HT1080 (cell line): ENCODE measurements around the gene SSH3. TPM values are rescaled to one million over a fixed set of nuclear protein-coding genes. Genes with fewer than 3 reads are reported as not detected.

Experiments used
- DNase-seq: peaks from one replicate; pipeline ENCODE4 v3.0.0-alpha.2; 2015; ENCODE audit warnings: low read depth
- small RNA-seq: library from RNA; depleted of rRNA; stranded (forward); fragments of <200 nt; gene quantifications from one replicate; pipeline ENCODE3, GENCODE V24; 2014
- total RNA-seq: library from RNA; depleted of rRNA; stranded (reverse); fragments of >200 nt; shearing (Covaris generic); gene quantifications from 2 replicates; pipeline ENCODE4 v1.2.3, GENCODE V29; 2014; rRNA removed

The SSH3 gene
- total RNA-seq, 1 experiment from 2014 or later = 2.9 TPM

DNA sequence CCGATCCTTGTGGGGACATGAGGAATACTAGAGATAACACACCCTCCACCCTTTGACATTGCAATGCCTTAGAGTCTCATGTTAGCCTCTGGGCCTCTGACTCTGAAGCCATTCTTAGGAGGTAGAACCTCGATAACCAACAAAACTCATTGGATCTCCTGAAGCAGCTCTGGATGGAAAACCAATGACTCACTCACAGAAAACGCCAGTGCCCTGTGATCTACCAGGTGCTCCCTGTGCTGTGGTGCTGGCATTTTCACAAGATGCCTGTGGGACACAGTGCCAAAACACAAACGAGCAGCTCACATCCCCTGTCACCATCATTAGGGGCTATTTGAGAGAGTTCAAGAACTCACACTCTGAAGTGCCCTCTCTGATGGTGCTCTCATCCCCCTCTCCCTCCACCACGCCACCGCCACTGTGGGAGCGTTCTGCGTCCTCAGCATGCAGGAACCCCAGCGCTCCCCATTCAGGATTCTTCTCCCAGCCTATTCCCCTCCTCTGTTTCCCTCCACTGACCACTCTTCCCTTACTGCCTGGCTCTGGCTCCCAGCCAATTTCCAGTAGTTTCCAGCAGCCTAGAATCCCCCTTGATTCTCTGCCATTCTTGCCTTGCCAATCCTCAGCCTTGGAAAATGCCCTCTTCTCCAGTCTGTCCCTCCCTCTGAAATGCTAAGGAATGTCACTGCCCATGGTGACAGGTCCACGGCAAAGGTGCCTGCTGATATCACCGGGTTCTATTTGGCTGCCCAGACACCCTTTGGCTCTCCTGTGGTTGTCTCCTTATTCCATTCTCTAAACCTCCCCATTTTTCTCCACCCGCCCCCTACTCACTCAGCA, 54.7 kb downstream of the SSH3 start:
- DNase-seq = peak; percentile 70

Small RNA genes lying within 50 kb of the gene (small RNA-seq; reads per million reads assigned to genes)
- not detected for gene RN7SKP239

Other genes with a start within 250 kb of the SSH3 start
- not detected in 2 replicates for gene RHOD, start 246.7 kb upstream of the SSH3 start, total RNA-seq
- gene KDM2A, start 184.3 kb upstream of the SSH3 start, total RNA-seq = 18.9 and 25.6 TPM in 2 replicates
- gene GRK2, start 37.1 kb upstream of the SSH3 start, total RNA-seq = 42.6 and 51.5 TPM in 2 replicates
- gene ANKRD13D, start 14.2 kb upstream of the SSH3 start, total RNA-seq = 26.5 and 27.6 TPM in 2 replicates
- 34.5 and 39.4 TPM in 2 replicates for gene POLD4, start 50.0 kb downstream of the SSH3 start, total RNA-seq
- 7.5 and 9.3 TPM in 2 replicates for gene CLCF1, start 70.1 kb downstream of the SSH3 start, total RNA-seq
- 6.5 and 11.7 TPM in 2 replicates for gene RAD9A, start 88.5 kb downstream of the SSH3 start, total RNA-seq
- gene PPP1CA, start 98.3 kb downstream of the SSH3 start, total RNA-seq = 324 and 339 TPM in 2 replicates
- gene TBC1D10C, start 100.6 kb downstream of the SSH3 start, total RNA-seq = 0.05 TPM in 1 of 2 replicates, not detected in the other
- gene CARNS1, start 112.1 kb downstream of the SSH3 start, total RNA-seq = 0.13 TPM in 1 of 2 replicates, not detected in the other
- gene RPS6KB2, start 125.0 kb downstream of the SSH3 start, total RNA-seq = 49.0 and 52.7 TPM in 2 replicates
- 0.60 TPM in 1 of 2 replicates, not detected in the other for gene PTPRCAP, start 134.2 kb downstream of the SSH3 start, total RNA-seq
- 113 and 151 TPM in 2 replicates for gene CORO1B, start 139.9 kb downstream of the SSH3 start, total RNA-seq
- gene GPR152, start 149.2 kb downstream of the SSH3 start, total RNA-seq = not detected in 2 replicates
- gene CABP4, start 151.8 kb downstream of the SSH3 start, total RNA-seq = not detected in 2 replicates
- gene TMEM134, start 165.7 kb downstream of the SSH3 start, total RNA-seq = 3.3 and 6.9 TPM in 2 replicates
- gene AIP, start 179.5 kb downstream of the SSH3 start, total RNA-seq = 81.5 and 91.2 TPM in 2 replicates
- 0.13 and 0.90 TPM in 2 replicates for gene PITPNM1, start 201.8 kb downstream of the SSH3 start, total RNA-seq
- 20.0 and 24.7 TPM in 2 replicates for gene CDK2AP2, start 204.6 kb downstream of the SSH3 start, total RNA-seq
- not detected in 2 replicates for gene CABP2, start 219.9 kb downstream of the SSH3 start, total RNA-seq